ENCODE results near the gene SUN5.
"Not testable (repeated sequence)": the region's sequence is repeated elsewhere in the genome, so short reads cannot be mapped to it uniquely, and the experiment has no call there.

Gene SUN5, protein sequence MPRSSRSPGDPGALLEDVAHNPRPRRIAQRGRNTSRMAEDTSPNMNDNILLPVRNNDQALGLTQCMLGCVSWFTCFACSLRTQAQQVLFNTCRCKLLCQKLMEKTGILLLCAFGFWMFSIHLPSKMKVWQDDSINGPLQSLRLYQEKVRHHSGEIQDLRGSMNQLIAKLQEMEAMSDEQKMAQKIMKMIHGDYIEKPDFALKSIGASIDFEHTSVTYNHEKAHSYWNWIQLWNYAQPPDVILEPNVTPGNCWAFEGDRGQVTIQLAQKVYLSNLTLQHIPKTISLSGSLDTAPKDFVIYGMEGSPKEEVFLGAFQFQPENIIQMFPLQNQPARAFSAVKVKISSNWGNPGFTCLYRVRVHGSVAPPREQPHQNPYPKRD

DNA sequence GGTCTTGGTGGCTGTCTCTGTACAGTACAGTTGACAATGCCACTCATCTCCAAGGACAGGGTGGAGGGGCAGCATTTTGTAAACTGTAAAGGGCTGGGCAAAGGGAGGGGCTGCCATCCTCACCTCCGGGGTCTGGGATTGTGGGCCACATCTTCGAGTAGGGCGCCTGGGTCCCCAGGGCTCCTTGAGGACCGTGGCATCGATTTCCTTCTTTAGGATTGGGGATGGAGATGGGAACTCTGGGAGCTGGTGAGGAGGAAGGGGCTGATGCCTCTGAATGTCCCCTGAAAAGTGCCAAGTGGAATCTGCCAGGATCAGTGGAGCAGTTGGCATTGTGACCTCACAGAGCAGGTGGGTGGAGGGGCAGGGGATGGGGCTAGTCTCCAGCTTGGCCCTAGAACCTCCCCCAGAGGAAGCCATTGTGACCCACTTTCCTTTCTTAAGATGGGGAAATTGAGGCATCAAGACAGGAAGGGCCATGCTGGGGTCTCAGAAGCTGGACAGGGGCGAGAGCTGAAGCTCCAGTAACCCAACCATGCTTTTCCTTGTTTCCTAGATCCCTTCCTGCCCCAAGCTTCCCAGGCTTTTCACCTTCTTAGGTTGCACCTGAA is at the start of gene SUN5:
TSS of gene SUN5 (minus strand) at position 293 of the 611 bp plus-strand sequence. CDS start at position 200, 93 bp downstream.
- no peak for DNase-seq

DNA sequence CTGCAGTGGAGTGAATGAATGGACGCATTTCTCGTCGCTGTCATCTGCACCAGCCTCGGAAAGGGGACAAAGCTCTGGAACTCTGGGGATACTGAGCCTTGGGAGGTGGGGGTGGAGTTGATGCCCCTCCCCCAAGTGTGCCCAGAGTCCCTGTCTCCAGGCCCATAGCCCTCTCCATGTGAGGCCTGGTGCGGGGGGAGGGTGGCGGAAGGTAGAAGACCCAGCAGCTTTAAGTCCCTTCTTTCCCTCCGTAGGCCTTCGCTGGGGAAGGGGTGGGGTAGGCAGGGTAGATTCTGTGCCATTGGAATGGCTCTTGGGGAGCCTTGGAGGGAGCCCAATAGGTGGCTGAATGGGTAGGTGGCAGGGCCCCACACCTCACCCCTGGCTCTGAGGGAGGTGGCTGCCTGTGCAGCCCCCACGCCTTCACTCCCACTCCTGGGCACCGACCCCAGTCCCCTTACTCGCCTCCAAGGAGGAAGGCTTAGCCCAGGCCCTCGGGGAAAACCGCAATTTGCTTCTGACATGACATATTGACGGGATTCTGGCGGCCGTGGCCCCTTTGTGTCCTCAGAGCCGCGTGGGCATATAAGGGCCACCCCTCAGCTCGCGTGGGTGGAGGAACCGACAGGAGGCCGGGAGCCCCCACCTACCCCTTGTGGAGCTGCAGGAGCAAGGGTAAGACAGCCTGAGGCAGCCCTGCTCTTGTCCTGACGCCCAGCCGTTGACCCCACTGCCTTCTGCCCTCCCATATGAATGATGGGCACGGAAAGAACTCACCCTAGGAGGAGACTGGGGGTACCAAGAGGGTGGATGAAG is 49.3 kb upstream of the SUN5 start, which contains the start of gene BPIFB3:
TSS of gene BPIFB3 (plus strand) at position 613 of the 816 bp plus-strand sequence. CDS start 1,533 bp downstream, outside the sequence.
- DNase-seq, result no peak

DNA sequence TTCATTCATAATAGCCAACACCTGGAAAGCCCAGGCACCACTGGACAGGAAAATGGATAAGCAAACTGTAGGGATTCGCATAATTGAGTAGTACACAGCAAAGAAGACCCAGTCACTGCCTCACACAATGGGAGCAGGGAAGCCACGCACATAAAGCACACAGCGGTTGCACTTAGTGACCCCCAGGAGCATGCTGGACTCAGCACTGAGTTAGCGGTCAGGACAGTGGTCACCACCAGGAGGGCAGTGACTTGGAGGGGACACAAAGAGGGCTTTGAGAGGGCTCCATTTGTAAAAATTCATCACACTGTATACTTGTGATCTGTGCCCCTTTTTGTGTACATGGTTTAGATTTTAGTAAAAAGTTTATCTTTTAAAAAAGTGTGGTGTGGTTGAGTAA is 47.1 kb upstream of the SUN5 start:
- no peak for DNase-seq

DNA sequence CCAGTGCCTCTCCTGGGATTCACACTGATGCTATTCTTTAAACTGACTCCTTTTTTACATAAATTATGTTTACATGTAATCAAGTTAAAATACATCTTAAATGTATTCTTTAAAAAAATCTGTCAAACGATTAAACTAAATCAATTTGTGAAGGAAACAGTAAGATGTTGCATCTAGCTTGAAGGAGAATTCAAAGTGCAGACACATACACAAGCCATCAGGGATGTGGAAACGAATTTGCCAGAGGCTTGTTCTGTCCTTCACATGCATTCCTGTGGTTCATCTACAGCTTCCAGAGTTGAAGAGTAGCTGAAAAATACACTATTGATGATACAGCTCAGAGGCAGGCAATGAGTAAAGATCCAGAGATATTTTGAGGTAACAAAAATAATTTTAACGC is 42.2 kb upstream of the SUN5 start:
- no peak for DNase-seq

DNA sequence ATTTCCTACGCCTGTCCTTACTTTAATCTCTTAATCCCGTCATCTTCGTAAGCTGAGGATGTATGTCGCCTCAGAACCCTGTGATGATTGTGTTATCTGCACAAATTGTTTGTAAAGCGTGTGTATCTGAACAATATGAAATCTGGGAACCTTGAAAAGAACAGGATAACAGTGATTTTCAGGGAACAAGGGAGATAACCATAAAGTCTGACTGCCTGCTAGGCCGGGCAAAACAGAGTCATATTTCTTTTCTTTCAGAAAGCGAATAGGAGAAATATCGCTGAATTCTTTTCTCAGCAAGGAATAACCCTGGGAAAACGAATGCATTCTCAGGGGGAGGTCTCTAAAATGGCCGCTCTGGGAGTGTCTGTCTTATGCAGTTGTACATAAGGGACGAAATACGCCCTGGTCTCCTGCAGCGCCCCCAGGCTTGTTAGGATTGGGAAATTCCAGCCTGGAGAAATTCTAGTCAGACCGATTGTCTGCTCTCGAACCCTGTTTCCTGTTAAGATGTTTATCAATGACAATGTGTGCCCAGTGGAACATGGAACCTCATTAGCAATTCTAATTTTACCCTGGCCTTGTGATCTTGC is 41.0 kb upstream of the SUN5 start:
- not testable (repeated sequence) for DNase-seq

DNA sequence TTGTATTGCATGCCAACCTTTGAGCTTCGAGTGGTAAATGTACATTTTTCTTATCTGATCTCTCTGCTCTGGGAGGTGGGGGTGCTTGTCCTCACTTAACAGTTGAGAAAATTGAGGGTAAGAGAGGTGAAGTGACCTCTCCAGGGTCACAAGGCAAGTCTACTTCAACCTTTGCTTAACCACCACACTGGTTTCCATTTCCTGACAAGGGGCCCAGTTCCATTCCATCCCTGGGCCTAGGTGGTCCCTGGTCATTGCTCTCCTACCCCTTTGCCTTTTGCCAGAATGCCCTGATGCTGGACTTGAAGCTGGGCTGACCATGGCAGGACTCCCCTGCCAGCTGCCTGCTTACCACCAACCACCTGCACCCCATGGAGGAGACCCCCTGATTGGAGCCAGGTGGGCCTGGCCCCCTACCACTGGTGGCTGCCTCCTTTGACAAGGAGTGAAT is 39.5 kb upstream of the SUN5 start:
- no peak for DNase-seq

DNA sequence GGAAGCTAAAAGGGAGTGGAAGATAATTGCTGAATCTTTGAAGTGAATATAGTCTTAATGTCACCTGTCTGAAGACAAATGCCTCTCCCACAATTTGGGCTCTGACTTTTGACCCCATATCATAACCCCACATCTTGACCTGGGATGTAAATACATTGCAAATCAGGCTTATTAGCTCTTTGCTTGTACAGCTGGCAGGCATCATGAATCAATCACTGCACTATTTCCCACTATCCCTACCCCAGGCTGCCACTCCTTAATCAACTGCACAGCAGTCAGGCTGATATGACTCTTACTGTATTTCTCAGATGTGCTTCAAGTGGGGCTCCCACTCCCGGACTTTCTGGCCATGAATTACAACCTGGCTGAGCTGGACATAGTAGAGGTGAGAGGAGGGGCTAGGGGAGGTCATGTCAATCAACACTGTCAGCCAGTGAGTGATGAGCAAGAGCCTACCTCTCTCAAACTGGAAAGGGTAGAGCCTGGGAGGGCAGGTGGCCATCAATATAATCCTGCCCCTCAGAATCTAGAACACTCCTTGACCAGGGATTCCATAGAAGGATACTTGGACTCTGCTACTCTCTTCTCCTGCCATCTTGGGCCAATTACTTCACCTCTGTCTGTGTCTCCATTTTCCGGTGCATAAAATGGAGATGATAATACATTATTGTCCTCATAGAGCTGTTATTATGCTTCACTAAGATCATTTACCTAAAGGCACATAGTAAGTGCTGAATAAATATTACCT is 38.9 kb upstream of the SUN5 start:
- no peak for DNase-seq

DNA sequence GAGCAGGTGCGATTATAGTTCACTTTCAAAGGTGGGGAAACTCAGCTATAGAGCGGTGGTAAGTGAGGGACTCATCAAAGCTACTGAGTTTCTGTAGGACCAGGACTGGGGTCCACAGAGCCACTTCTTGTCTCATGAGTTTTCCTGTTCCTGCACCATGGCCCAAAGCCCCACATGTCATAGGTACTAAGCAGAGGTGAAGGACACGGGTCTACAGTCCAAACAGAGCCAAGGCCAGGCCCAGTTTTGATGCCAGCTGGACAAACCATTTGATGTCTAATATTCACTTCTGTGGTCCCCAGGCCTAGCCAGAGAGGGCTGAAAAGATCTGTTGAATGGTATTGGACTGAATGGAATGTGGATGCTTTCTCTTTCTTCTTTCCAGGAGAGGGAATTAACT is 38.2 kb upstream of the SUN5 start:
- no peak for DNase-seq

DNA sequence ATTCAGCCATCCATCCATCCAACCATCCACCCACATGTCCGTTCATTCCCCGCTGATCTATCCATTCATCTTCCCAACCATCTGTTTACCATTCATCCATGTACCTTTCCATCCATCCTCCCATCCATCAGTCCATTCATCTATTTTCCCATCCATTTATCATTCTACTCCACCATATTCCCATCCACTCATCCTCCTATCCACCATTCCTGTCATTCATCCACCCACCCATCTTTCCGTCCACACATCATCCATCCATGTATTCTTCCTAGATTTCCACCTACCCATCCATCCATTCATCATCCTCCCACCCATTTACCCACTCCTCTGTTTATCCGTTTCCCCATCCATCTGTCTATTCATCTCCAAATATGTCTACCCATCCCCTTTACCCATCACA is 34.0 kb upstream of the SUN5 start:
- no peak for DNase-seq

DNA sequence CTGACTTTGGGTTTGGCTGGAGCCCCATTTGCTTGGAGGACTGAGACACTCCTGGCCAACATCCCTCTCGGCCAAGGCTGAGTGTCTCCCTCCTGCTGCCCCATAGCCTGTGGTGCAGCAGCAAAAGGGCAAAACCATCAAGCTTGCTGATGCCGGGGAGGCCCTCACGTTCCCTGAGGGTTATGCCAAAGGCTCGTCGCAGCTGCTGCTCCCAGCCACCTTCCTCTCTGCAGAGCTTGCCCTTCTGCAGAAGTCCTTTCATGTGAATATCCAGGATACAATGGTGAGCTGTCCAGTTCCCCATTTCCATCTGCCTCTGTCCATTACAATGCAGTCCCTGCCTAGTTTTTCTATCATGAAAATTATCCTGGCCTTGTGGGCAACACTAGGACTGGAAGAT is 33.2 kb upstream of the SUN5 start:
- DNase-seq, result no peak

DNA sequence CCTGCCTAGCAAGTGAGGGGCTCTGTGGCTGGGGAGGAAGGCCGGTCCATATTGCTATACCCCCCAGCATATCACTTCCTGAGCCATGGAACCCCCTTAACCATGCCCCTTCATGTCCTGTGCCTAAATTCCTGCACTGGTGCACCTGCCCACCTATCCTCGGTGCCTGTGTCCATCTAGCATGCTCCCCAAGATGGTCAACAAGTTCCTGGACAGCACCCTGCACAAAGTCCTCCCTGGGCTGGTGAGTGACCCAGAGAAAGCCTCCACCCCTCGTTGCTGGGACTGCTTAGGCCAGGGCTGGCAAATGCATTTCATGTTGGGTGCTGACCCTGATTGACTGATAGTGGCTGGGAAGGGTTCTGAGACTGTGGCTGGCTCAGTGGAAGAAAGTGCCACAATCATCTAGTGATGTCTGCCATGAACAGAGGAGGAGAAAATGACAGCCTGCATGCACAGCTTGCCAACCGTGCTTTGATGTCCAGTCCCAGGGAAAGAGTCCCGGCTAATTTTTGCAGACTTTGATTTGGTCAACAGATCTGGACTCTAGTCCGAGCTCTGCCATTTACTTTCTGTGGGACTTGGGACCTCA is 30.8 kb upstream of the SUN5 start:
- no peak for DNase-seq

DNA sequence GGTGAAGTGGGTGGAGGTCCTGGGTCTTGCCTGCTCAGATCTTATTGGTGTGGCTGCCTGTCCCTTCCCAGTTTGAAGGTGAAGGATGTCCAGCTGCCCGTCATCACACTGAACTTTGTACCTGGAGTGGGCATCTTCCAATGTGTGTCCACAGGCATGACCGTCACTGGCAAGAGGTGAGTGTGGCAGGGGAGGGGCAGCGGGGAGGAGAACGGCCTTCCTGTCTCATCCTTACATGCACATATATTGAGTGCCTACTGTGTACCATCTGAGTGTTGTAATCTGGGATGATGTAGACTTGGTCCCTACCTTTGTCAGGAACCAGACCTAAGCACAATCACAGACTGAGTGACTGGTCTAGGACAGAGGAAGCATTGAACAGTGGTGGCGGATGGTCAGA is 29.9 kb upstream of the SUN5 start:
- no peak for DNase-seq

DNA sequence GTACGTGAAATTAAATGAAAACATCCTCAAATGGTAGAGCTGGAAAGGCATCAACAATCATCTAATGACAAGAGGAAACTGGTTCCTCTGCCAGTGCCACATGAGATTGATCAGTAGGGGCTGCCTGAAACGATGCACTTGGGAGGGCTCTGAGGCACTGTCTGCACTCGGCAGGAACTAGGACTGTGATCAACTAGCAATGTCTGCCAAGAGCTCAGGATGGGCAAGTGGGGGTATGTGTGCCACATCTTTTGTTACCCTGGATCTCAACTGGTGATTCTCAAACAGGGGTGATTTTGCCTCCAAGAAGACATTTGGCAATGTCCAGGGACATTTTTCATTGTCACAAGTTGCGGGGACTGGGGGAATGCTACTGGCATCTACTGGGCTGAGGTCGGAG is 29.1 kb upstream of the SUN5 start:
- no peak for DNase-seq

DNA sequence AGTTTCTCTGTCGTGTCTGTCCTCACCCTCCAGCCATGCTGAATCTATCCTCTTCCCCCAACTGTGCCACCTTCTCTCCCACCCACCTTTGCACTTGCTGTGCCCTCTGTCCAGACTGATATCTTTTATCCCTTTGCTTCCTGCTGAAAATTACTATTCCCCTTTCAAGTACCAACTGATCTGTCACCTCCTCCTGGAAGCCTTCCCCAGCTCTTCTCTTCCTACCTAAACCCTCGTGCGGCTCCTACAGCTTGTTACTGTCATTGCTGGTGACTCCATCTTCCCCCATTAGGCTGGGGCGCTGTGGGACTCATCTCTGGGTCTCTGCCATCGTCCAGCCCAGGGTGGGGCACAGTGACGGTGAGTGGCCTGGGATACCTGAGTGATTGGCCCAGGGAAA is 28.3 kb upstream of the SUN5 start:
- no peak for DNase-seq

DNA sequence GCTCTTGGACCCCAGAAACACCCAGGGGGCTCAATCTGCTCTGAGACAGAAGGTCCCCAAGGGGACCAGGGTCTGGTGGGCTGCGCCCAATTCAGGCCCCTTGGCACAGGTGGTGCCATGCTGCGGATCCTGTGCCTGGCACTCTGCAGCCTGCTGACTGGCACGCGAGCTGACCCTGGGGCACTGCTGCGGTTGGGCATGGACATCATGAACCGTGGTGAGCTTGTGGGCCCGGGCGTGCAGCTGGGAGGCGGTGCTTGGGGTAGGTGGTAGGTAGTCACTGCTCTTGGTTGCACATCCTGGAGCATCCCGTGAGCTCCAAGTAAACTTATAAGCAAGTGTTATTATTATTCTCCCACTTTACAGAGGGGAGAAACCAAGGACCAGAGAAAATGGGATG is 27.3 kb upstream of the SUN5 start, which contains the start of gene BPIFB6:
TSS of gene BPIFB6 (plus strand) at position 118 of the 400 bp plus-strand sequence. CDS start at position 118, 0 bp downstream.
- DNase-seq, result no peak

DNA sequence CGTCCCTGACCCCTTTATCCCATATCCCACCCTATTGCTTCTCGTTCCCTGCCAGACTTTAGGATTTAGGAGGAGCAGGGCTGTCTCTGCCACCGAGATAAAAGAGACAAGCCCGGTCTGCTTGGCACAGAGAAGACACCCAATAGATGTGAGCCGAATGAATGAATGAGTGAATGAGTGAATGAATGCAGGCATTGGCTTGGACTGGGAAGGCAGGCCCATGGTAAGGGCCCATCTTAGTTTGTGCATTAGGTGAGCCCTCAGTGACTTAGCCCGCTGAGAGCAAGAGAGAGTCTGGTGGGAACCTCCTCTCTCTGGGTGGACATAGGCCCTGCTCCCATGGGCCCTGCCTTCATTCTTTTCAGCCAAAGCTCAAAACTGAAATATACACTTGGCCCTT is 26.3 kb upstream of the SUN5 start:
- no peak for DNase-seq

DNA sequence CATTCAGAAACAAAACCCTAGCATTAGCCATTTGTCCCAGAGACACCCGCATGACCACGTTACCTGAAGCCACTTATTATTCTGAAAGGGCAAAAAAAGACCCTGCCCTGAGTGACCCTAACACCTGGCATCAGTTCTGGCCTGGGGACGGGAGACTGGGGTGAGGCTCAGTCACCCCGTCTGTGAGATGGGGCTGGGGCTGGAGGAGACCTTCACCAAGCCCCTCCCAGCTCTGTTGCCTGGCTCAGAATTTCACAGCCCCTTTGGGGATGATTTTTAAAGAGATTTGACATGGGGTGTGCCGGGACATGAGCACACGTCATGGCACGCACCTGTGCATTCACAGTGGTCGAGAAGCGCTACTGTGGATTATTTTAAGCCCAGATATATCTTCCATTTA is 25.8 kb upstream of the SUN5 start:
- DNase-seq, result no peak

DNA sequence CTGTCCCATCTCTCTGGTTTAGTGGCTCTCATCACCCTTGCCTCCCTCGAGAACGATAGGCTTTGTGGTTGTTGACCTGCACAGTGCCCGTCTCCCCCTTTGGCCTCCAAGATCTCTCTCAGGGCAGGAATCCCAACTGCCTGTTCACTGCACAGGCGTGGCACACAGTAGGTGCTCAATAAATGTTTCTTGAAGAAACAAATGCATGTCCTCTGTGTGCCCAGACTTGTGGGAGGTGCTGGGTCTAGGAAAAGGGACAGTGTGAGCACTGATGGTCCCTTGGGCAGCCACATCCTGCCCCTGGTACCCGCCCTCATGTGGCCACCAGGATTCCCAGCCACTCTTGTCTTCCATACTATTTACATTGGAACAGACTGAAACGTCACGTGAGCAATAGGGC is 24.6 kb upstream of the SUN5 start:
- DNase-seq, result no peak

DNA sequence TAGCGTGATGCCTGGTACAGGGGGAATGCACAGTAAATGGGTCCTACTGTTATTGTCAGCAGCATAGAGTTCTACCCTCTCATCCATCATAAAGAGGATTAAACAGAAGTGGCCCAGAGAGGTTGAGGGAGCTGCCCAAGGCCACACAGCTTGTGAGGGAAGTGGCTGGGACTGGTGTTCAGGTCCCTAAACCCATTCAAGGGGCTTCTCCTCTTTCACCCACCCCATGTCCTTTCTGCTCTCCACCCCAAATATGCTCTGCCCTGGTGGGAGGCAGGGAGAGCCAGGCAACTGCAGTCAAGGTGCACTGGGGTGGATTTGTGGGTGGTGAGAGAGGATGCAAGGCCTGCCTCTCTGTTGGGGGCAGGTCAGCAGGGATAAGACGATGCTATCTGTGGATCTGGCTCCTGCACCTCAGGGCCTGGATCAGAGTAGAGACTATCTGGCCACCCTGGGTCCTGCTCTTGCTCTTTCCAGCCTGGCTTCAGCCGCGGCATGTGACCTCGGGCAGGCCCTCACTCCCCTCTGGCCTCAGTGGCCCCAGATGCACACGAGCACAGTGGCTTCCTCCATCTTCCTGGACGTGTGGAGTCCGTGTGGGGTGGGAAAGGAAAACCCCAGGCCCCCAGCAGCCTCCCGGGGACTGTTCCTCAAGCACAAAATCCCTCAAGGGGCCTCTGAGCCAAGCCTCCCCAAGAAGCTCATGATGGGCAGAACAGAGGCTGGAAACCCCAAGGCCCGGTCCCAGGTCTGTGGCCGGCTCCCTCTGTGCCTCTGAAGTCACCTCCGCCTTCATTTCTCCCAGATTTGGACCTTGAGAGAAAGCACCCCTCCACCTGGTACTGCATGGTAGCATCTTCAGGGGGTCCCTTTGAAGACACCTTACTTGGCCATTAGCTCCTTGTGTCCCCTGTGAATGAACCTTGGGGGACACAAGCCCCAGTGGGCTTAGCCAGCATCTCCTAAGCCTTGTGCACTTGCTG is 23.8 kb upstream of the SUN5 start:
- no peak for DNase-seq
